ENCODE data around the gene BIRC3.

DNA sequence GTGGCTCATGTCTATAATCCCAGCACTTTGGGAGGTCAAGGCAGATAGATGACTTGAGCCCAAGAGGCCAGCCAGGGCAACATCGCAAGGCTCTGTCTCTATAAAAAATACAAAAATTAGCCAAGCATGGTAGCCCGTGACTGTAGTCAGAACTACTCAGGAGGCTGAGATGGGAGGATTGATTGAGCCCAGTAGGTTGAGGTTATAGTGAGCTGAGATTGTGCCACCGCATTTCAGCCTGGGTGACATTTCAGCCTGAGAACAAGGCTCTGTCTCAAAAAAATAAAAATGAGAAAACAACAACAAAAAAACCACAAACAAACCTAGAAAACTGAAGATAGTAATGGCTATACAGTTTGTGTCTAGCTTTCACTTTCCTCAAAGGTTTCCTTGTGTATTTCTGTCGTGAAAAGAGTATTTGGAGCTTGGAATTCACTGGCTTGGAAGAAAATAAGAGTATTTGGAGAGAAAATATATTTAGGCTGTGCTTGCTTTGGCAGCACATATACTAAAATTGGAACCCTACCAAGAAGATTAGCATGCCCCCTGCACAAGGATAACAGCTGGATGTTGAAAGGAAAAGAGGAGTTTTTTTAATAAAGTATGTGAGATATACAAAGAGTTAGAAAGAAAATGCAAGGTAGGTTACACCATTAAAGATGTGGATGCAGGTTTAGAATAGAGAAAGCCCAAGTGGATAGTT is 3.9 kb upstream of the BIRC3 start:
- no peak for TF ChIP-seq POLR2A (IDR thresholded peaks at IDR 0.05; ENCODE audit: low read depth, low read length)
- no peak for TF ChIP-seq TAF1 (IDR thresholded peaks at IDR 0.05; ENCODE audit: low read depth, low read length)
- no peak for TF ChIP-seq POLR2AphosphoS5 (IDR thresholded peaks at IDR 0.05; ENCODE audit: low read depth, low read length)
- TF ChIP-seq POU2F2 (IDR thresholded peaks at IDR 0.05; ENCODE audit: low read depth, low read length), result no peak
